GM12872 (cell line): ENCODE measurements around the gene ARL14.

Experiments used
- CTCF ChIP-seq: IDR thresholded peaks from 3 replicates; pipeline ENCODE4 v1.5.1; 2011; ENCODE audit warnings: low read depth, mild to moderate bottlenecking, low read length, moderate library complexity; ENCODE audit not compliant: insufficient read depth

The ARL14 gene

GRCh38 chr3:160665784-160666526, 11.0 kb upstream of the ARL14 start:
- no peak for TF ChIP-seq CTCF

GRCh38 chr3:160667452-160667851, 9.5 kb upstream of the ARL14 start:
- no peak for TF ChIP-seq CTCF

GRCh38 chr3:160668454-160668853, 8.5 kb upstream of the ARL14 start:
- TF ChIP-seq CTCF = no peak

GRCh38 chr3:160671231-160671630, 5.7 kb upstream of the ARL14 start:
- no peak for TF ChIP-seq CTCF

- TF ChIP-seq CTCF = no peak
Measured at GRCh38 chr3:160671995-160672394, 5.0 kb upstream of the ARL14 start.

GRCh38 chr3:160673188-160673587, 3.8 kb upstream of the ARL14 start:
- TF ChIP-seq CTCF = no peak

- no peak for TF ChIP-seq CTCF
Measured at GRCh38 chr3:160675566-160676124, 1.3 kb upstream of the ARL14 start.
